ENCODE results near the gene OR2J1. TPM values are rescaled to one million over a fixed set of nuclear protein-coding genes. Genes with fewer than 3 reads are reported as not detected.
"Not testable (repeated sequence)": the region's sequence is repeated elsewhere in the genome, so short reads cannot be mapped to it uniquely, and the experiment has no call there.

Gene OR2J1
- total RNA-seq, 1 donor from 2014 or later: not detected

DNA sequence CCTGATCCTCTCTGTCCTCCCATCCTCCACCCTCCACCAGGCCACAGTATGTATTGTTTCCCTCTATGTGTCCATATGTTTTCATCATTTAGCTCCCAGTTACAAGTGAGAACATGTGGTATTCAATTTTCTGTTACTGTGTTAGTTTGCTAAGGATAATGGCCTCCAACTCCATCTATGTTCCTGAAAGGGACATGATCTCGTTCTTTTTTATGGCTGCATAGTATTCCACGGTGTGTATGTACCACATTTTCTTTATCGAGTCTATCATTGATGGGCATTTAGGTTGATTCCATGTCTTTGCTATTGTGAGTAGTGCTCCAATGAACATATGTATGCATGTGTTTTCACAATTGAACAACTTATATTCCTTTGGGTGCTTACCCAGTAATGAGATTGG, 50.2 kb downstream of the OR2J1 start:
- intact Hi-C loops (cut with micrococcal nuclease); ATAC-seq; DNase-seq: not testable (repeated sequence)

Other genes starting within 250 kb of the OR2J1 start
- gene TRIM27, start 175.5 kb upstream of the OR2J1 start, total RNA-seq: 19.2 TPM
- gene ZNF311, start 94.2 kb upstream of the OR2J1 start, total RNA-seq: 0.30 TPM
- gene OR2W1, start 54.3 kb upstream of the OR2J1 start, total RNA-seq: not detected
- gene OR2B3, start 12.2 kb upstream of the OR2J1 start, total RNA-seq: not detected
- not detected for gene OR2J3, start 8.6 kb downstream of the OR2J1 start, total RNA-seq
- gene OR2J2, start 71.4 kb downstream of the OR2J1 start, total RNA-seq: not detected
- not detected for gene OR14J1, start 202.2 kb downstream of the OR2J1 start, total RNA-seq